NT2/D1 (cell line): ENCODE measurements around the gene PHLPP1.

ENCODE experiments used
- SUZ12 ChIP-seq: IDR thresholded peaks from 2 replicates; pipeline ENCODE4 v1.6.1; 2011; ENCODE audit not compliant: insufficient read length, insufficient read depth; ENCODE audit errors: extremely low read depth
- YY1 ChIP-seq: IDR thresholded peaks from 2 replicates; pipeline ENCODE4 v1.6.1; 2011; ENCODE audit not compliant: insufficient read length, insufficient read depth
- ZNF274 ChIP-seq: IDR thresholded peaks from 2 replicates; pipeline ENCODE4 v1.6.1; 2011; ENCODE audit warnings: mild to moderate bottlenecking, low read depth, low read length

- TF ChIP-seq ZNF274 (no peak), YY1 (no peak), SUZ12 (no peak)
These were observed 121.7 kb downstream of the PHLPP1 start for GRCh38 chr18:62837011-62837410.
